ENCODE data around the gene USP48.
"Not testable (repeated sequence)": the region's sequence is repeated elsewhere in the genome, so short reads cannot be mapped to it uniquely, and the experiment has no call there.

USP48 gene

GRCh38 chr1:21680381-21680780 is 102.6 kb downstream of the USP48 start:
- DNase-seq (ENCODE audit: low read depth in 2 of 2) = no peak
- no peak for TF ChIP-seq CTCF (IDR thresholded peaks at IDR 0.05; ENCODE audit: low read depth, low read length)
- no peak overlapping the region for H3K4me3 ChIP-seq (replicated peaks in 1 of 2; ENCODE audit: low read depth in 2 of 2, low read length in 2 of 2)

- no peak for DNase-seq (ENCODE audit: low read depth in 2 of 2)
- no peak overlapping the region for H3K4me3 ChIP-seq (replicated peaks in 1 of 2; ENCODE audit: low read depth in 2 of 2, low read length in 2 of 2)
- no peak for TF ChIP-seq CTCF (IDR thresholded peaks at IDR 0.05; ENCODE audit: low read depth, low read length)
Measured at GRCh38 chr1:21677168-21677567, 105.8 kb downstream of the USP48 start.

DNA sequence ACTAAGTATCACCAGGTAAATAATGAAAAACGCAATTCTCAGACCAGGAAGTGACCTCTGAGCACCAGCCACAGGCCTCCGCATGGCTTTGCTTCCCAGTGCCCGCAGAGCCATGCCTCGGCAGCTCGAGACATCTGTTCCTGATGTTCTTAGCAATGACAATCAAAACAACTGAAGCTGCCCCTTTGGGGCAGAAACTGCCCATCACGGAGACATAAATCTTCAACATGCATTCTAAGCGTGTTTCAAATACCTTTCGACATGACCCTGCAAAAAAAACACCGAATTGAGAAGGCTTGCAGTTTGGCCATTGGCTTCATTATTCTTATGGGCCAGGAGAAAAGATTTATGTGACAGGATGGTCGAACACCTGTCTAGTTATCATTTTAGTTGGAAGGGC is 108.0 kb downstream of the USP48 start:
- DNase-seq (ENCODE audit: low read depth in 2 of 2) = no peak
- TF ChIP-seq CTCF (IDR thresholded peaks at IDR 0.05; ENCODE audit: low read depth, low read length) = no peak
- no peak overlapping the region for H3K4me3 ChIP-seq (replicated peaks in 1 of 2; ENCODE audit: low read depth in 2 of 2, low read length in 2 of 2)

- not testable (repeated sequence) for DNase-seq (ENCODE audit: low read depth in 2 of 2)
Measured at GRCh38 chr1:21673853-21674252, 109.1 kb downstream of the USP48 start.

GRCh38 chr1:21673277-21673780 is 109.6 kb downstream of the USP48 start:
- H3K4me3 ChIP-seq (replicated peaks in 1 of 2; ENCODE audit: low read depth in 2 of 2, low read length in 2 of 2) = no peak overlapping the region
- DNase-seq (ENCODE audit: low read depth in 2 of 2) = peak; percentile 67 to 97
- no peak for TF ChIP-seq CTCF (IDR thresholded peaks at IDR 0.05; ENCODE audit: low read depth, low read length)

More at GRCh38 chr1:21673853-21674252, 109.1 kb downstream of the USP48 start:
- H3K4me3 ChIP-seq (replicated peaks in 1 of 2; ENCODE audit: low read depth in 2 of 2, low read length in 2 of 2) = not testable (repeated sequence)

- H3K4me3 ChIP-seq (replicated peaks in 1 of 2; ENCODE audit: low read depth in 2 of 2, low read length in 2 of 2) = no peak overlapping the region
- no peak for TF ChIP-seq CTCF (IDR thresholded peaks at IDR 0.05; ENCODE audit: low read depth, low read length)
Measured at GRCh38 chr1:21672478-21673276, 110.3 kb downstream of the USP48 start.

GRCh38 chr1:21671915-21672314 is 111.0 kb downstream of the USP48 start:
- no peak for DNase-seq (ENCODE audit: low read depth in 2 of 2)
- no peak overlapping the region for H3K4me3 ChIP-seq (replicated peaks in 1 of 2; ENCODE audit: low read depth in 2 of 2, low read length in 2 of 2)
- TF ChIP-seq CTCF (IDR thresholded peaks at IDR 0.05; ENCODE audit: low read depth, low read length) = no peak

More at GRCh38 chr1:21672478-21673276, 110.3 kb downstream of the USP48 start:
- DNase-seq (ENCODE audit: low read depth in 2 of 2) = peak in 1 of 2 donors; percentile 60

All from cardiac fibroblast (primary cell).